Ishikawa (cell line): ENCODE measurements around the gene TANGO6.

Experiments
- CREB1 ChIP-seq: IDR thresholded peaks from 2 replicates; pipeline ENCODE4 v1.6.1; 2012; ENCODE audit warnings: low read depth
- EGR1 ChIP-seq: IDR thresholded peaks from 2 replicates; pipeline ENCODE4 v1.6.1; 2012
- EP300 ChIP-seq: IDR thresholded peaks from 2 replicates; pipeline ENCODE4 v1.6.1; 2012; ENCODE audit warnings: borderline replicate concordance
- NFIC ChIP-seq: IDR thresholded peaks from 2 replicates; pipeline ENCODE4 v1.6.1; 2012
- TEAD4 ChIP-seq: IDR thresholded peaks from 2 replicates; pipeline ENCODE4 v1.6.1; 2012
- YY1 ChIP-seq: IDR thresholded peaks from 2 replicates; pipeline ENCODE4 v1.6.1; 2012; ENCODE audit warnings: low read depth
- TF ChIP-seq, protein P1 (sequence below): IDR thresholded peaks from 2 replicates; pipeline ENCODE4 v1.6.1; 2012; ENCODE audit warnings: low read depth, mild to moderate bottlenecking

- no peak for TF ChIP-seq EP300
- TF ChIP-seq, protein P1, sequence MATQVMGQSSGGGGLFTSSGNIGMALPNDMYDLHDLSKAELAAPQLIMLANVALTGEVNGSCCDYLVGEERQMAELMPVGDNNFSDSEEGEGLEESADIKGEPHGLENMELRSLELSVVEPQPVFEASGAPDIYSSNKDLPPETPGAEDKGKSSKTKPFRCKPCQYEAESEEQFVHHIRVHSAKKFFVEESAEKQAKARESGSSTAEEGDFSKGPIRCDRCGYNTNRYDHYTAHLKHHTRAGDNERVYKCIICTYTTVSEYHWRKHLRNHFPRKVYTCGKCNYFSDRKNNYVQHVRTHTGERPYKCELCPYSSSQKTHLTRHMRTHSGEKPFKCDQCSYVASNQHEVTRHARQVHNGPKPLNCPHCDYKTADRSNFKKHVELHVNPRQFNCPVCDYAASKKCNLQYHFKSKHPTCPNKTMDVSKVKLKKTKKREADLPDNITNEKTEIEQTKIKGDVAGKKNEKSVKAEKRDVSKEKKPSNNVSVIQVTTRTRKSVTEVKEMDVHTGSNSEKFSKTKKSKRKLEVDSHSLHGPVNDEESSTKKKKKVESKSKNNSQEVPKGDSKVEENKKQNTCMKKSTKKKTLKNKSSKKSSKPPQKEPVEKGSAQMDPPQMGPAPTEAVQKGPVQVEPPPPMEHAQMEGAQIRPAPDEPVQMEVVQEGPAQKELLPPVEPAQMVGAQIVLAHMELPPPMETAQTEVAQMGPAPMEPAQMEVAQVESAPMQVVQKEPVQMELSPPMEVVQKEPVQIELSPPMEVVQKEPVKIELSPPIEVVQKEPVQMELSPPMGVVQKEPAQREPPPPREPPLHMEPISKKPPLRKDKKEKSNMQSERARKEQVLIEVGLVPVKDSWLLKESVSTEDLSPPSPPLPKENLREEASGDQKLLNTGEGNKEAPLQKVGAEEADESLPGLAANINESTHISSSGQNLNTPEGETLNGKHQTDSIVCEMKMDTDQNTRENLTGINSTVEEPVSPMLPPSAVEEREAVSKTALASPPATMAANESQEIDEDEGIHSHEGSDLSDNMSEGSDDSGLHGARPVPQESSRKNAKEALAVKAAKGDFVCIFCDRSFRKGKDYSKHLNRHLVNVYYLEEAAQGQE, result no peak
- TF ChIP-seq EGR1, result no peak
- TF ChIP-seq NFIC, result no peak
- TF ChIP-seq TEAD4, result peak; percentile 83
- TF ChIP-seq CREB1, result no peak
- TF ChIP-seq YY1, result no peak
These were observed 19.8 kb upstream of the TANGO6 start for GRCh38 chr16:68823401-68824135.
